Neural cell (in vitro differentiated cells): Measurements from ENCODE around the gene TRIM14.

Experiments used
- EP300 ChIP-seq: fragments of 450-650 bp; conservative IDR thresholded peaks from 2 replicates; pipeline ENCODE4 v1.6.1; 2014; ENCODE audit warnings: antibody characterized with exemption, mild to moderate bottlenecking, moderate library complexity; ENCODE audit not compliant: poor library complexity, severe bottlenecking
- EZH2 ChIP-seq: fragments of 200-600, 300-800 bp; shearing (Covaris generic), sonication (generic); IDR thresholded peaks from 2 replicates; pipeline ENCODE4 v1.6.1; 2014; ENCODE audit warnings: antibody characterized with exemption, low read length, borderline replicate concordance, mild to moderate bottlenecking; ENCODE audit not compliant: insufficient read depth, poor library complexity, severe bottlenecking
- RAD21 ChIP-seq: fragments of 450-650 bp; conservative IDR thresholded peaks from 2 replicates; pipeline ENCODE4 v1.6.1; 2014; ENCODE audit warnings: antibody characterized with exemption, mild to moderate bottlenecking, moderate library complexity
- TAF1 ChIP-seq: IDR thresholded peaks from 2 replicates; pipeline ENCODE4 v1.6.1; 2012; ENCODE audit warnings: low read depth
- TF ChIP-seq, protein P1 (sequence below): IDR thresholded peaks from 2 replicates; pipeline ENCODE4 v1.6.1; 2012; ENCODE audit warnings: borderline replicate concordance
- TF ChIP-seq, protein P2 (sequence below): fragments of 450-650 bp; IDR thresholded peaks from 2 replicates; pipeline ENCODE4 v1.5.1; 2014; ENCODE audit warnings: antibody characterized with exemption, mild to moderate bottlenecking, moderate library complexity; ENCODE audit not compliant: poor library complexity, severe bottlenecking

DNA sequence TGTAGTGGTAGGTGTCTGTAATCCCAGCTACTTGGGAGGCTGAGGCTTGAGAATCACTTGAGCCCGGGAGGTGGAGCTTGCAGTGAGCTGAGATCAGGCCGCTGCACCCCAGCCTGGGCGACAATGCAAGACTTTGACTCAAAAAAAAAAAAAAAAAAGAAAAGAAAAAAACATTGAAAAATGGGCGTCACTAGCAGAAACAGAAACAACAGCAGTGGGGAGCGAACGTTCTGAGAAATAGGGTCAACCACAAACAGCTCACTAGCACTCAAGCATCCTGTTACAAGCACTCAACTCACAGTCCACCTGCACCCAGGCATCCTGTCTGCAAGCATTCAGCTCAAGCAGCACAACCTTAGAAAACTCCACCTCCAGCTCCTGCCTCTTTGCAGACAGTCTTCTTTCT is 17.2 kb downstream of the TRIM14 start:
- TF ChIP-seq EP300 (no peak), EZH2 (no peak), TAF1 (no peak), RAD21 (no peak)
- TF ChIP-seq, protein P1, sequence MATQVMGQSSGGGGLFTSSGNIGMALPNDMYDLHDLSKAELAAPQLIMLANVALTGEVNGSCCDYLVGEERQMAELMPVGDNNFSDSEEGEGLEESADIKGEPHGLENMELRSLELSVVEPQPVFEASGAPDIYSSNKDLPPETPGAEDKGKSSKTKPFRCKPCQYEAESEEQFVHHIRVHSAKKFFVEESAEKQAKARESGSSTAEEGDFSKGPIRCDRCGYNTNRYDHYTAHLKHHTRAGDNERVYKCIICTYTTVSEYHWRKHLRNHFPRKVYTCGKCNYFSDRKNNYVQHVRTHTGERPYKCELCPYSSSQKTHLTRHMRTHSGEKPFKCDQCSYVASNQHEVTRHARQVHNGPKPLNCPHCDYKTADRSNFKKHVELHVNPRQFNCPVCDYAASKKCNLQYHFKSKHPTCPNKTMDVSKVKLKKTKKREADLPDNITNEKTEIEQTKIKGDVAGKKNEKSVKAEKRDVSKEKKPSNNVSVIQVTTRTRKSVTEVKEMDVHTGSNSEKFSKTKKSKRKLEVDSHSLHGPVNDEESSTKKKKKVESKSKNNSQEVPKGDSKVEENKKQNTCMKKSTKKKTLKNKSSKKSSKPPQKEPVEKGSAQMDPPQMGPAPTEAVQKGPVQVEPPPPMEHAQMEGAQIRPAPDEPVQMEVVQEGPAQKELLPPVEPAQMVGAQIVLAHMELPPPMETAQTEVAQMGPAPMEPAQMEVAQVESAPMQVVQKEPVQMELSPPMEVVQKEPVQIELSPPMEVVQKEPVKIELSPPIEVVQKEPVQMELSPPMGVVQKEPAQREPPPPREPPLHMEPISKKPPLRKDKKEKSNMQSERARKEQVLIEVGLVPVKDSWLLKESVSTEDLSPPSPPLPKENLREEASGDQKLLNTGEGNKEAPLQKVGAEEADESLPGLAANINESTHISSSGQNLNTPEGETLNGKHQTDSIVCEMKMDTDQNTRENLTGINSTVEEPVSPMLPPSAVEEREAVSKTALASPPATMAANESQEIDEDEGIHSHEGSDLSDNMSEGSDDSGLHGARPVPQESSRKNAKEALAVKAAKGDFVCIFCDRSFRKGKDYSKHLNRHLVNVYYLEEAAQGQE, result no peak
- TF ChIP-seq, protein P2, sequence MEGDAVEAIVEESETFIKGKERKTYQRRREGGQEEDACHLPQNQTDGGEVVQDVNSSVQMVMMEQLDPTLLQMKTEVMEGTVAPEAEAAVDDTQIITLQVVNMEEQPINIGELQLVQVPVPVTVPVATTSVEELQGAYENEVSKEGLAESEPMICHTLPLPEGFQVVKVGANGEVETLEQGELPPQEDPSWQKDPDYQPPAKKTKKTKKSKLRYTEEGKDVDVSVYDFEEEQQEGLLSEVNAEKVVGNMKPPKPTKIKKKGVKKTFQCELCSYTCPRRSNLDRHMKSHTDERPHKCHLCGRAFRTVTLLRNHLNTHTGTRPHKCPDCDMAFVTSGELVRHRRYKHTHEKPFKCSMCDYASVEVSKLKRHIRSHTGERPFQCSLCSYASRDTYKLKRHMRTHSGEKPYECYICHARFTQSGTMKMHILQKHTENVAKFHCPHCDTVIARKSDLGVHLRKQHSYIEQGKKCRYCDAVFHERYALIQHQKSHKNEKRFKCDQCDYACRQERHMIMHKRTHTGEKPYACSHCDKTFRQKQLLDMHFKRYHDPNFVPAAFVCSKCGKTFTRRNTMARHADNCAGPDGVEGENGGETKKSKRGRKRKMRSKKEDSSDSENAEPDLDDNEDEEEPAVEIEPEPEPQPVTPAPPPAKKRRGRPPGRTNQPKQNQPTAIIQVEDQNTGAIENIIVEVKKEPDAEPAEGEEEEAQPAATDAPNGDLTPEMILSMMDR, result no peak
